Measurements from ENCODE around the gene BEND6. TPM values are rescaled to one million over a fixed set of nuclear protein-coding genes. Genes with fewer than 3 reads are reported as not detected.

BEND6 gene
- total RNA-seq, 2 experiments from 2014 or later = 0.50 to 1.5 TPM

DNA sequence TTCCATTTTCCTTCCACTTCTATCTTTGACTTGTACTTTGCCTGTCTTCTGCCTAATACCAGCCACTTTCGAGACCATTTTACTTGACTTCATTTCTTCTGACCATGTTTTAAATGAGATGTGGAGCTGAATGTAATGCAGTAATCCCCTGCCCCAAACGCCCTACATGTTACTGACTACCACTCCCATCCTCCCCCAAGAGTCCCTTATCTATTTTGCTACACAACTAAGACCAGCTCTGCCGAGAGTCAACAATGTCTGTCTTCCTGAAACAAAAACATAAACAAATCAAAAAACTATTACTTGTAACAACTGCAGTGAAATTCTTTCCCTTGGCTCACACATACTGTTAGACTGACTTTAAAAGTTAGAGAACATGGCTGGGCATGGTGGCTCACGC lies 64.5 kb downstream of the BEND6 start:
- H4K20me1 ChIP-seq (ENCODE audit: insufficient read depth, low read length) = no peaks in the 10 kb centered on the region

DNA sequence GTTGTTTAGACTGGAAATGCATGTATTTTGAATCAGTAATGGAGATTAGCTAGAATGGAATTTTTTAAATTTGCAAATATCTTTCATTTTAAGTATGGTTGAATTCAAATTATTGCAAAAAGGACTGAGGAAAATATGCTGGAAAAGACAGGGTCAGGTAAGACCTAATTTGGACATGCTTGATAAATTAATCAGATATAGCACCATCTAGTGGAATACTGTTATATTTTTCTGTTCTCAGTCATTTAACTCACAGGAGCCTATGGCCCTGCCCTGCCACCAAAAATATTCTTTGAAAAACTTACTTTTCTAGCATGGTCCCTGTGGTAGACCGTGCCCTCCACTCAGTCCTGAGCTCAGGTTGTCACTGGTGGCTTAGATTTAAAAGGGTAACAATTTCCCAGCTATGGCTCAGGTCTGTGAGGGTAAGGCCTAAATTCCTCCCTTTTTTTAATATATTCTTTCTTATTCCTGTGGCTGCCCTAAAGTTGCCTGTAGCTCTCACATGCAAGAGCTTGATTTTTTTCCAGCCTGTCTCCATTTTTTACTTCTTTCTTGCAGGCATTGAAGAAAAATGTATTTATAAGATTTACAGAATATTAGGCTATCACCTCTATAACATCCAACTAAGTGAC lies 66.3 kb downstream of the BEND6 start:
- H3K4me3 ChIP-seq (ENCODE audit: low read depth, low read length, poor library complexity, severe bottlenecking) = no peak overlapping the region
- no peak overlapping the region for H2AFZ ChIP-seq (ENCODE audit: low read length)
- peaks cover 13% of the 10 kb centered on the region; the same call in 1 of the 2 replicates for H3K9me3 ChIP-seq (ENCODE audit: low read length)
- intact Hi-C loops (cut with micrococcal nuclease; ENCODE audit: unreplicated experiment) = loop anchor here (1.0 kb wide), 2 partner anchors 66 to 117 kb away; partner anchors contain the start of gene BEND6
- peak; percentile 81 for TF ChIP-seq CTCF (conservative IDR thresholded peaks at IDR 0.05; ENCODE audit: low read length)
- TF ChIP-seq EZH2phosphoT487 (IDR thresholded peaks at IDR 0.05; ENCODE audit: borderline replicate concordance, low read depth, low read length) = no peak
- no peaks in the 10 kb centered on the region for H3K4me1 ChIP-seq (ENCODE audit: insufficient read depth, low read length, poor library complexity, severe bottlenecking)
- POLR2A ChIA-PET = interaction anchor here (0.7 kb wide), 1 partner anchor 12 kb away, joined by 3 read pairs; no protein-coding TSS in a partner anchor
- H3K4me2 ChIP-seq (ENCODE audit: low read length) = no peak overlapping the region
- no peaks in the 10 kb centered on the region for H3K79me2 ChIP-seq (ENCODE audit: insufficient read depth, low read depth, low read length)
- no peaks in the 10 kb centered on the region for H3K36me3 ChIP-seq (ENCODE audit: insufficient read depth, low read length)
- H4K20me1 ChIP-seq (ENCODE audit: insufficient read depth, low read length) = no peaks in the 10 kb centered on the region
- BruUV-seq (replicated peaks) = no TSS peak
- H3K27ac ChIP-seq (ENCODE audit: low read depth, low read length, poor library complexity, severe bottlenecking) = no peak overlapping the region
- no peaks in the 10 kb centered on the region for H3K9me2 ChIP-seq (ENCODE audit: insufficient read depth, low read length)
- peak; percentile 67 for DNase-seq (ENCODE audit: low spot score)
- CTCF ChIA-PET (ENCODE audit: unreplicated experiment) = interaction anchor here (1.6 kb wide), 1 partner anchor 116 kb away, joined by 6 read pairs; no protein-coding TSS in a partner anchor

More for the DNA sequence above, 64.5 kb downstream of the BEND6 start:
- BruUV-seq (replicated peaks) = no TSS peak
- DNase-seq (ENCODE audit: low spot score) = no peak
- POLR2A ChIA-PET = no interaction called here
- Histone ChIP-seq H3K9me2 (ENCODE audit: insufficient read depth, low read length) (no peaks in the 10 kb centered on the region), H3K27ac (ENCODE audit: low read depth, low read length, poor library complexity, severe bottlenecking) (no peak overlapping the region), H3K4me3 (ENCODE audit: low read depth, low read length, poor library complexity, severe bottlenecking) (no peak overlapping the region), H3K4me1 (ENCODE audit: insufficient read depth, low read length, poor library complexity, severe bottlenecking) (no peaks in the 10 kb centered on the region), H2AFZ (ENCODE audit: low read length) (no peak overlapping the region), H3K36me3 (ENCODE audit: insufficient read depth, low read length) (no peaks in the 10 kb centered on the region), H3K79me2 (ENCODE audit: insufficient read depth, low read depth, low read length) (no peaks in the 10 kb centered on the region), H3K4me2 (ENCODE audit: low read length) (no peak overlapping the region), H3K9me3 (ENCODE audit: low read length) (peaks cover 7% of the 10 kb centered on the region; the same call in 1 of the 2 replicates)
- intact Hi-C loops (cut with micrococcal nuclease; ENCODE audit: unreplicated experiment) = no loop called here
- TF ChIP-seq CTCF (conservative IDR thresholded peaks at IDR 0.05; ENCODE audit: low read length) (no peak), EZH2phosphoT487 (IDR thresholded peaks at IDR 0.05; ENCODE audit: borderline replicate concordance, low read depth, low read length) (no peak)
- CTCF ChIA-PET (ENCODE audit: unreplicated experiment) = no interaction called here

GRCh38 chr6:57024321-57024720 lies 69.4 kb downstream of the BEND6 start:
- ChIA-PET POLR2A (interaction anchor here (0.7 to 0.9 kb wide), 4 partner anchors 22 to 136 kb away, joined by 3 to 4 read pairs (median 4); partner anchors contain the start of gene KIAA1586), CTCF (ENCODE audit: unreplicated experiment) (no interaction called here)
- TF ChIP-seq EZH2phosphoT487 (IDR thresholded peaks at IDR 0.05; ENCODE audit: borderline replicate concordance, low read depth, low read length) = no peak
- no peak for TF ChIP-seq CTCF (conservative IDR thresholded peaks at IDR 0.05; ENCODE audit: low read length)
- Histone ChIP-seq H3K4me1 (ENCODE audit: insufficient read depth, low read length, poor library complexity, severe bottlenecking) (no peaks in the 10 kb centered on the region), H3K9me3 (ENCODE audit: low read length) (peaks cover 13% of the 10 kb centered on the region; the same call in 1 of the 2 replicates), H3K79me2 (ENCODE audit: insufficient read depth, low read depth, low read length) (no peaks in the 10 kb centered on the region), H3K4me3 (ENCODE audit: low read depth, low read length, poor library complexity, severe bottlenecking) (no peak overlapping the region), H2AFZ (ENCODE audit: low read length) (no peak overlapping the region), H3K4me2 (ENCODE audit: low read length) (no peak overlapping the region), H3K9me2 (ENCODE audit: insufficient read depth, low read length) (no peaks in the 10 kb centered on the region), H4K20me1 (ENCODE audit: insufficient read depth, low read length) (no peaks in the 10 kb centered on the region), H3K36me3 (ENCODE audit: insufficient read depth, low read length) (no peaks in the 10 kb centered on the region), H3K27ac (ENCODE audit: low read depth, low read length, poor library complexity, severe bottlenecking) (no peak overlapping the region)
- DNase-seq (ENCODE audit: low spot score) = no peak
- BruUV-seq (replicated peaks) = no TSS peak
- intact Hi-C loops (cut with micrococcal nuclease; ENCODE audit: unreplicated experiment) = no loop called here

Measured in OCI-LY7 (cell line).